ENCODE data around the gene PCLO. TPM values are rescaled to one million over a fixed set of nuclear protein-coding genes. Genes with fewer than 3 reads are reported as not detected.

Gene PCLO
- total RNA-seq, 3 donors from 2014 or later, result 5.3 to 20.9 (median 5.9) TPM

DNA sequence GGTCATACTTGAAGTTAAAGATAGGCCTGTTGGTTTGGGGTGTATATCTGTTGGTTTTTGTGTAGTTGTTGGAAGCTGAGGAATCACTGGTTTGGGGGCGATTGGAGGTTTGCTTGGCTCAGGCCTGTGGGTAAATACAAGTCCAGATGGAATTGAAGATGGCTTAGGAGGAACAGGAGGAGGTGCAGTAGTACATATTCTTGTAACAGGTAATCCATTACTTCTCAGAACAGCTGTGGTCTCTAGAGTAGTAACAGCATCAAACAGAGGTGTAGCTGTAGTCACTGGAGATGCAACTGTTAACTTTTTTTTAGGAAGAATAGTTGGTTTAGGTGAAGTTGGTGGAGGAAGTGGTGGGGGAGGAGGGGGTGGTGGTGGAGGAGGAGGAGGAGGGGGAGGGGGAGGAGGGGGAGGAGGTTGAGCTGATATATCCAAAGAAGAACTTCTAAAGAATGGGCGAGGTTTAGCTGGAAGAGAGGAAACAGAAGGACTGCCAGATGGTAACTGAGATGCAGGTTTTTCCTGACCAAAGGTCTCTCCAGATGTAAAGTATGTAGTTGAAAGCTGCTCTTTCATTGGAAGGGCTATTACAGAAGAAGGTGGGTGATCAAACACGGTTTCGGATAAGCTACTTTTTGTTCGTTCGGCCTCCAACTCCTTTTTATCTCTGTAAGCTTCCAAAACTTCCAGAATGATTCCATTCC is 209.2 kb downstream of the PCLO start:
- intact Hi-C loops (cut with DNase I; ENCODE audit: low total_unique reads), result no loop called here

DNA sequence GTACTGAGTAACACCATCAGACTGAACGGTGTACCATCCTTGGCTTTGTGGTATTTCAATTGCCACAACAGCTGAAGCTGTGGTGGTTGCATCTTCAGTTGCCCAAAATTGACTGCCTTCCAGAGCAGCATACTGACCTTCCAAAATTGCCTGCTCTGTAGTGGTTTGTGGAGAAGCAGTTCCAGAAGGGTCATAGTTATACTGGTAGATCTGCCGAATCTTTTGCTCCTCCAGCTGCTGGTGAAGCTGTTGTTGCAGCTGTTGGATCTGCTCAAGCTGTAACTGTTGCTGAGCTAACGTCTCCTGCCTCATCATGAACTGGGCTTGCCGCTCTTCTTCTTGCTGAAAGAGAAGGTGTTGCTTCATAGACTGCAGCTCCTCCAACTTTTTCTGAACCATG is 212.2 kb downstream of the PCLO start:
- TF ChIP-seq POLR2A (IDR thresholded peaks at IDR 0.05) (no peak), POLR2AphosphoS5 (IDR thresholded peaks at IDR 0.05) (no peak)
- TF ChIP-seq, protein P1, sequence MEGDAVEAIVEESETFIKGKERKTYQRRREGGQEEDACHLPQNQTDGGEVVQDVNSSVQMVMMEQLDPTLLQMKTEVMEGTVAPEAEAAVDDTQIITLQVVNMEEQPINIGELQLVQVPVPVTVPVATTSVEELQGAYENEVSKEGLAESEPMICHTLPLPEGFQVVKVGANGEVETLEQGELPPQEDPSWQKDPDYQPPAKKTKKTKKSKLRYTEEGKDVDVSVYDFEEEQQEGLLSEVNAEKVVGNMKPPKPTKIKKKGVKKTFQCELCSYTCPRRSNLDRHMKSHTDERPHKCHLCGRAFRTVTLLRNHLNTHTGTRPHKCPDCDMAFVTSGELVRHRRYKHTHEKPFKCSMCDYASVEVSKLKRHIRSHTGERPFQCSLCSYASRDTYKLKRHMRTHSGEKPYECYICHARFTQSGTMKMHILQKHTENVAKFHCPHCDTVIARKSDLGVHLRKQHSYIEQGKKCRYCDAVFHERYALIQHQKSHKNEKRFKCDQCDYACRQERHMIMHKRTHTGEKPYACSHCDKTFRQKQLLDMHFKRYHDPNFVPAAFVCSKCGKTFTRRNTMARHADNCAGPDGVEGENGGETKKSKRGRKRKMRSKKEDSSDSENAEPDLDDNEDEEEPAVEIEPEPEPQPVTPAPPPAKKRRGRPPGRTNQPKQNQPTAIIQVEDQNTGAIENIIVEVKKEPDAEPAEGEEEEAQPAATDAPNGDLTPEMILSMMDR (IDR thresholded peaks at IDR 0.05), result no peak
- no peak overlapping the region for H3K27ac ChIP-seq
- no peak overlapping the region for H3K4me3 ChIP-seq
- intact Hi-C loops (cut with DNase I; ENCODE audit: low total_unique reads), result no loop called here
- no peaks in the 10 kb centered on the region for H3K27me3 ChIP-seq
- H3K4me1 ChIP-seq, result no peaks in the 10 kb centered on the region
- no peak for DNase-seq (ENCODE audit: low spot score in 2 of 2)
- no peaks in the 10 kb centered on the region for H3K9me3 ChIP-seq
- H3K36me3 ChIP-seq, result no peaks in the 10 kb centered on the region

More for the DNA sequence above, 209.2 kb downstream of the PCLO start:
- Histone ChIP-seq H3K4me3 (no peak overlapping the region), H3K9me3 (no peaks in the 10 kb centered on the region), H3K36me3 (no peaks in the 10 kb centered on the region), H3K4me1 (no peaks in the 10 kb centered on the region), H3K27me3 (no peaks in the 10 kb centered on the region), H3K27ac (no peak overlapping the region)
- no peak for DNase-seq (ENCODE audit: low spot score in 2 of 2)
- TF ChIP-seq, protein P1 (IDR thresholded peaks at IDR 0.05), result no peak
- TF ChIP-seq POLR2AphosphoS5 (IDR thresholded peaks at IDR 0.05), result no peak
- TF ChIP-seq POLR2A (IDR thresholded peaks at IDR 0.05), result no peak

DNA sequence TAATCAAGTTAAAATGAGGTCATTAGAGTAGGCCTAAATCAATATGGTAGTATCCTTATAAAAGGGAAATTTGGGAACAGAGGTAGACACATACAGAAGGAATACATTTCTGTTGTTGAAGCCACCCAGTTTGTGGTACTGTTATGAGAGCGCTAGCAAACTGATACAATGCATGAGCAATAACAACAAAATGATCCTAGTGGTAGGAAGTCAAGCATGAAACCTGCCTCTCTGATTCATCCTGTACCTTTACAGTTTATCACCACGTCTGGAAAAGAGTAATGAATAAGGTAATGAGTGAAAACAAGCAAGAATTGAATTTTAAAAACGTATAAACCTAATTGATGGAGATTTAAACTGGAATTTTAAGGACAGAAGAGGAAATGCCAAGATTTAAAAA is 217.2 kb downstream of the PCLO start:
- H3K4me3 ChIP-seq, result no peak overlapping the region

DNA sequence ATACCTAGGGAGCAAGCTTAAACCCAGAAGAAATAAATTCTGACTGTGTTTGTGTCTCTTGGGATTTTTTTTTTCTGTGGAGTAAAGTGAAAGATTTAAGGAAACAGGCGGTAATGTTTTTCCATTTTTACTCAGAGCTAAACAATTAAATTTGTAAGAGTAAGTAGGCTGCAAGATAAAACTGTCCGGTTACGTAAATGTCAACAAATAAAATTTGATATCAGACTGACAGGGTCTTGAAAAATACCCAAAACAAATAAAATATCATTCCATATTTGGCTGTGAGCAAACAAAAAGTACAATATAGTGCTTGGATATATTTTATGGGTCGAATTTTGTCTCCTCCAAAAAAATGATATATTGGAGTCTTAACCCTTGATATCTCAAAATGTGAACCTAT is 217.6 kb downstream of the PCLO start:
- DNase-seq (ENCODE audit: low spot score in 2 of 2), result no peak
- H3K27me3 ChIP-seq, result no peaks in the 10 kb centered on the region
- H3K4me1 ChIP-seq, result no peaks in the 10 kb centered on the region
- H3K36me3 ChIP-seq, result no peaks in the 10 kb centered on the region
- no peaks in the 10 kb centered on the region for H3K9me3 ChIP-seq
- TF ChIP-seq POLR2AphosphoS5 (IDR thresholded peaks at IDR 0.05) (no peak), POLR2A (IDR thresholded peaks at IDR 0.05) (no peak)
- TF ChIP-seq, protein P1 (IDR thresholded peaks at IDR 0.05), result no peak
- intact Hi-C loops (cut with DNase I; ENCODE audit: low total_unique reads), result loop anchor here (5.0 kb wide), 1 partner anchor 512 kb away; no protein-coding TSS in a partner anchor
- no peak overlapping the region for H3K4me3 ChIP-seq
- no peak overlapping the region for H3K27ac ChIP-seq

More for the DNA sequence above, 217.2 kb downstream of the PCLO start:
- Histone ChIP-seq H3K27ac (no peak overlapping the region), H3K27me3 (no peaks in the 10 kb centered on the region), H3K9me3 (no peaks in the 10 kb centered on the region), H3K4me1 (no peaks in the 10 kb centered on the region), H3K36me3 (no peaks in the 10 kb centered on the region)
- TF ChIP-seq POLR2AphosphoS5 (IDR thresholded peaks at IDR 0.05) (no peak), POLR2A (IDR thresholded peaks at IDR 0.05) (no peak)
- TF ChIP-seq, protein P1 (IDR thresholded peaks at IDR 0.05), result no peak
- intact Hi-C loops (cut with DNase I; ENCODE audit: low total_unique reads), result loop anchor here (5.0 kb wide), 1 partner anchor 512 kb away; no protein-coding TSS in a partner anchor
- DNase-seq (ENCODE audit: low spot score in 2 of 2), result no peak

DNA sequence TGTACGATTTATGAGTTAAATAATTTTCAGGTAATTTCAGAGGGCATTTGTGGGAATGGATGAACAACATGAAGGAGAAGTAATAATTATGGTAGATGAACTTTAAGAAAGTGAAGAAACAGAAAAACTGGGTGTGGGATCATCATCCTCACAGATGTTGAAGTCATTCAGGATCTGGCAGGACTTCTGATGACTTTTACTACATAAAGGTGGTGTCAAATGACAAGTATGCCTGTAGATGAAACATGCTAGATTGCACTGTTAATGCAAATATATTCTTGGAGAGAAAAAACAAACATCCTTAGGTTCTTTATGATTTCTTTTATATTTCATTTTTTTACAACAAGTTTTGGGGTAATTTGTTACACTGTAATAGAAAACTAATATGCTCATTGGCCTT is 230.2 kb downstream of the PCLO start:
- Histone ChIP-seq H3K4me1 (no peaks in the 10 kb centered on the region), H3K4me3 (no peak overlapping the region), H3K27ac (no peak overlapping the region), H3K36me3 (no peaks in the 10 kb centered on the region), H3K9me3 (no peaks in the 10 kb centered on the region), H3K27me3 (no peaks in the 10 kb centered on the region)
- intact Hi-C loops (cut with DNase I; ENCODE audit: low total_unique reads), result no loop called here
- no peak for TF ChIP-seq POLR2AphosphoS5 (IDR thresholded peaks at IDR 0.05)
- TF ChIP-seq, protein P1 (IDR thresholded peaks at IDR 0.05), result no peak
- no peak for TF ChIP-seq POLR2A (IDR thresholded peaks at IDR 0.05)
- DNase-seq (ENCODE audit: low spot score in 2 of 2), result no peak
